Activated naive CD8-positive, alpha-beta T cell treated with anti-CD3 and anti-CD28 coated beads for 36 hours (primary cell): Measurements from ENCODE around the gene USP13. TPM values are rescaled to one million over a fixed set of nuclear protein-coding genes. Genes with fewer than 3 reads are reported as not detected.
"Not testable (repeated sequence)": the region's sequence is repeated elsewhere in the genome, so short reads cannot be mapped to it uniquely, and the experiment has no call there.

Source experiments
- DNase-seq: peaks from one replicate; pipeline ENCODE4 v3.0.0; 2021
- H3K27ac Mint-ChIP-seq: one replicate; pipeline ENCODE4 v1.8.0; 2022; ENCODE audit warnings: mild to moderate bottlenecking, moderate library complexity, mixed read lengths
- H3K27me3 Mint-ChIP-seq: one replicate; pipeline ENCODE4 v1.8.0; 2022; ENCODE audit warnings: mild to moderate bottlenecking, mixed read lengths
- H3K36me3 Mint-ChIP-seq: one replicate; pipeline ENCODE4 v1.8.0; 2021; ENCODE audit warnings: mild to moderate bottlenecking, mixed read lengths
- H3K4me1 Mint-ChIP-seq: one replicate; pipeline ENCODE4 v1.8.0; 2021; ENCODE audit warnings: mixed read lengths
- H3K4me3 Mint-ChIP-seq: one replicate; pipeline ENCODE4 v1.8.0; 2022; ENCODE audit warnings: mild to moderate bottlenecking, moderate library complexity, mixed read lengths
- H3K9me3 Mint-ChIP-seq: one replicate; pipeline ENCODE4 v1.8.0; 2022; ENCODE audit warnings: mixed read lengths
- total RNA-seq, 2 experiments: library from RNA; stranded (reverse); gene quantifications; one replicate each; pipeline ENCODE4 v1.2.3, GENCODE V29; 2021

The USP13 gene
- total RNA-seq, 2 experiments from 2014 or later = 11.6 to 11.9 TPM

GRCh38 chr3:179643837-179644236 lies 9.0 kb upstream of the USP13 start:
- not testable (repeated sequence) for H3K27ac Mint-ChIP-seq, H3K36me3 Mint-ChIP-seq, DNase-seq, H3K27me3 Mint-ChIP-seq, H3K4me1 Mint-ChIP-seq, H3K4me3 Mint-ChIP-seq, H3K9me3 Mint-ChIP-seq

GRCh38 chr3:179646177-179646576 lies 6.7 kb upstream of the USP13 start:
- DNase-seq = no peak
- no peaks in the 10 kb centered on the region for H3K36me3 Mint-ChIP-seq
- no peaks in the 10 kb centered on the region for H3K27me3 Mint-ChIP-seq
- no peaks in the 10 kb centered on the region for H3K9me3 Mint-ChIP-seq
- H3K27ac Mint-ChIP-seq = no peak overlapping the region
- peaks cover 9% of the 10 kb centered on the region for H3K4me1 Mint-ChIP-seq
- H3K4me3 Mint-ChIP-seq = no peak overlapping the region

GRCh38 chr3:179651687-179652446 lies 973 bp upstream of the USP13 start:
- peaks cover 12% of the 10 kb centered on the region for H3K36me3 Mint-ChIP-seq
- peaks cover 9% of the 10 kb centered on the region for H3K27me3 Mint-ChIP-seq
- no peak for DNase-seq
- H3K4me3 Mint-ChIP-seq = peak overlapping the region; percentile 70
- H3K4me1 Mint-ChIP-seq = peaks cover 26% of the 10 kb centered on the region
- H3K27ac Mint-ChIP-seq = peak overlapping the region; percentile 25
- H3K9me3 Mint-ChIP-seq = no peaks in the 10 kb centered on the region

- H3K4me1 Mint-ChIP-seq = peaks cover 26% of the 10 kb centered on the region
- peak; percentile 65 for DNase-seq
- H3K27ac Mint-ChIP-seq = peak overlapping the region; percentile 87
- peak overlapping the region; percentile 93 for H3K4me3 Mint-ChIP-seq
- no peaks in the 10 kb centered on the region for H3K9me3 Mint-ChIP-seq
- H3K36me3 Mint-ChIP-seq = peaks cover 12% of the 10 kb centered on the region
- H3K27me3 Mint-ChIP-seq = peaks cover 9% of the 10 kb centered on the region
Observed at GRCh38 chr3:179653096-179653797, 407 bp downstream of the USP13 start.

GRCh38 chr3:179655236-179655635 lies 2.4 kb downstream of the USP13 start:
- Mint-ChIP-seq H3K27ac (no peak overlapping the region), H3K9me3 (no peaks in the 10 kb centered on the region), H3K4me1 (peaks cover 24% of the 10 kb centered on the region), H3K27me3 (peaks cover 9% of the 10 kb centered on the region), H3K36me3 (peaks cover 13% of the 10 kb centered on the region), H3K4me3 (no peak overlapping the region)
- DNase-seq = no peak

- H3K36me3 Mint-ChIP-seq = peaks cover 13% of the 10 kb centered on the region
- H3K4me1 Mint-ChIP-seq = peaks cover 19% of the 10 kb centered on the region
- no peak overlapping the region for H3K4me3 Mint-ChIP-seq
- no peaks in the 10 kb centered on the region for H3K27me3 Mint-ChIP-seq
- no peak for DNase-seq
- no peak overlapping the region for H3K27ac Mint-ChIP-seq
- no peaks in the 10 kb centered on the region for H3K9me3 Mint-ChIP-seq
Observed at GRCh38 chr3:179658606-179659005, 5.8 kb downstream of the USP13 start.

GRCh38 chr3:179660872-179661271 lies 8.0 kb downstream of the USP13 start:
- H3K9me3 Mint-ChIP-seq = no peaks in the 10 kb centered on the region
- peaks cover 13% of the 10 kb centered on the region for H3K4me1 Mint-ChIP-seq
- DNase-seq = no peak

GRCh38 chr3:179661777-179662176 lies 8.9 kb downstream of the USP13 start:
- Mint-ChIP-seq H3K4me1 (peaks cover 7% of the 10 kb centered on the region), H3K4me3 (no peak overlapping the region), H3K27ac (no peak overlapping the region), H3K9me3 (no peaks in the 10 kb centered on the region), H3K27me3 (no peaks in the 10 kb centered on the region), H3K36me3 (peaks cover 1% of the 10 kb centered on the region)
- no peak for DNase-seq

More at GRCh38 chr3:179660872-179661271, 8.0 kb downstream of the USP13 start:
- no peak overlapping the region for H3K27ac Mint-ChIP-seq
- no peaks in the 10 kb centered on the region for H3K27me3 Mint-ChIP-seq
- peaks cover 3% of the 10 kb centered on the region for H3K36me3 Mint-ChIP-seq
- no peak overlapping the region for H3K4me3 Mint-ChIP-seq

- Mint-ChIP-seq H3K4me3 (no peak overlapping the region), H3K9me3 (no peaks in the 10 kb centered on the region), H3K27me3 (no peaks in the 10 kb centered on the region), H3K4me1 (peaks cover 7% of the 10 kb centered on the region), H3K27ac (no peak overlapping the region), H3K36me3 (peaks cover 1% of the 10 kb centered on the region)
- DNase-seq = no peak
Observed at GRCh38 chr3:179663093-179663492, 10.3 kb downstream of the USP13 start.

GRCh38 chr3:179666030-179666429 lies 13.2 kb downstream of the USP13 start:
- H3K27ac Mint-ChIP-seq = no peak overlapping the region

GRCh38 chr3:179666436-179667035 lies 13.7 kb downstream of the USP13 start:
- Mint-ChIP-seq H3K4me3 (no peak overlapping the region), H3K27ac (no peak overlapping the region), H3K4me1 (peaks cover 4% of the 10 kb centered on the region), H3K27me3 (no peaks in the 10 kb centered on the region), H3K9me3 (no peaks in the 10 kb centered on the region), H3K36me3 (peaks cover 2% of the 10 kb centered on the region)
- no peak for DNase-seq

More at GRCh38 chr3:179666030-179666429, 13.2 kb downstream of the USP13 start:
- no peaks in the 10 kb centered on the region for H3K27me3 Mint-ChIP-seq
- no peak overlapping the region for H3K4me3 Mint-ChIP-seq
- H3K4me1 Mint-ChIP-seq = peaks cover 4% of the 10 kb centered on the region
- peaks cover 2% of the 10 kb centered on the region for H3K36me3 Mint-ChIP-seq
- no peaks in the 10 kb centered on the region for H3K9me3 Mint-ChIP-seq
- DNase-seq = no peak

- H3K36me3 Mint-ChIP-seq = peaks cover 6% of the 10 kb centered on the region
- H3K4me1 Mint-ChIP-seq = peaks cover 4% of the 10 kb centered on the region
- H3K9me3 Mint-ChIP-seq = no peaks in the 10 kb centered on the region
- no peak for DNase-seq
- no peaks in the 10 kb centered on the region for H3K27me3 Mint-ChIP-seq
- H3K27ac Mint-ChIP-seq = no peak overlapping the region
- no peak overlapping the region for H3K4me3 Mint-ChIP-seq
Observed at GRCh38 chr3:179668429-179668828, 15.6 kb downstream of the USP13 start.

- Mint-ChIP-seq H3K27ac (no peak overlapping the region), H3K4me3 (no peak overlapping the region), H3K9me3 (no peaks in the 10 kb centered on the region), H3K27me3 (no peaks in the 10 kb centered on the region), H3K36me3 (peaks cover 6% of the 10 kb centered on the region), H3K4me1 (peaks cover 5% of the 10 kb centered on the region)
- DNase-seq = no peak
Observed at GRCh38 chr3:179670311-179670710, 17.5 kb downstream of the USP13 start.

GRCh38 chr3:179671309-179671708 lies 18.5 kb downstream of the USP13 start:
- no peaks in the 10 kb centered on the region for H3K27me3 Mint-ChIP-seq
- DNase-seq = no peak
- H3K27ac Mint-ChIP-seq = no peak overlapping the region
- peaks cover 5% of the 10 kb centered on the region for H3K4me1 Mint-ChIP-seq
- peaks cover 6% of the 10 kb centered on the region for H3K36me3 Mint-ChIP-seq
- no peaks in the 10 kb centered on the region for H3K9me3 Mint-ChIP-seq
- H3K4me3 Mint-ChIP-seq = no peak overlapping the region

- no peak overlapping the region for H3K4me3 Mint-ChIP-seq
- H3K4me1 Mint-ChIP-seq = peaks cover 5% of the 10 kb centered on the region
- no peaks in the 10 kb centered on the region for H3K9me3 Mint-ChIP-seq
- peaks cover 6% of the 10 kb centered on the region for H3K36me3 Mint-ChIP-seq
- no peaks in the 10 kb centered on the region for H3K27me3 Mint-ChIP-seq
- no peak for DNase-seq
- H3K27ac Mint-ChIP-seq = no peak overlapping the region
Observed at GRCh38 chr3:179671747-179672242, 19.0 kb downstream of the USP13 start.
